Cardiac muscle cell (in vitro differentiated cells and primary cell): ENCODE measurements around the gene MAML3. TPM values are rescaled to one million over a fixed set of nuclear protein-coding genes. Genes with fewer than 3 reads are reported as not detected.

Experiments used
- DNase-seq, 2 donors: peaks; one replicate each; pipeline versions ENCODE4 v3.0.0 to v3.0.0-alpha.2; 2010 to 2017; ENCODE audit warnings: low read depth in 1 of 2, low spot score in 1 of 2
- H3K27ac ChIP-seq: fragments of 200-600 bp; sonication (generic); 2 replicates; pipeline ENCODE4 v1.5.1; 2016
- H3K27me3 ChIP-seq: fragments of 200-600 bp; sonication (generic); 2 replicates; pipeline ENCODE4 v1.6.0; 2016; ENCODE audit warnings: control low read depth
- H3K36me3 ChIP-seq: fragments of 200-600 bp; sonication (generic); 2 replicates; pipeline ENCODE4 v1.5.1; 2016; ENCODE audit warnings: control low read depth
- H3K4me1 ChIP-seq: fragments of 200-600 bp; sonication (generic); 2 replicates; pipeline ENCODE4 v1.8.1; 2017; ENCODE audit warnings: low read depth, mild to moderate bottlenecking, mixed run types
- H3K4me3 ChIP-seq: fragments of 200-600 bp; sonication (generic); 2 replicates; pipeline ENCODE4 v1.5.1; 2016; ENCODE audit warnings: mild to moderate bottlenecking
- H3K9me3 ChIP-seq: fragments of 200-600 bp; sonication (generic); 2 replicates; pipeline ENCODE4 v1.5.1; 2017; ENCODE audit warnings: low read depth, mild to moderate bottlenecking, control low read depth
- polyA plus RNA-seq: library from polyadenylated mRNA; unstranded; fragments of >200 nt; fragmentation: Nextera tagmentation; extraction: Ambion mirVana; gene quantifications from 2 replicates; pipeline ENCODE4 v1.2.1, GENCODE V29; 2016
- total RNA-seq: library from RNA; depleted of rRNA; stranded (reverse); fragments of >200 nt; gene quantifications from 2 replicates; pipeline ENCODE4 v1.2.3, GENCODE V29; 2016
- TF ChIP-seq, protein P1 (sequence below): IDR thresholded peaks from 2 replicates; pipeline ENCODE4 v1.5.1; 2012; ENCODE audit warnings: low read depth, mild to moderate bottlenecking, low read length

Gene MAML3
- total and polyA plus RNA-seq, 2 experiments from 2014 or later, result 7.8 to 22.8 TPM

DNA sequence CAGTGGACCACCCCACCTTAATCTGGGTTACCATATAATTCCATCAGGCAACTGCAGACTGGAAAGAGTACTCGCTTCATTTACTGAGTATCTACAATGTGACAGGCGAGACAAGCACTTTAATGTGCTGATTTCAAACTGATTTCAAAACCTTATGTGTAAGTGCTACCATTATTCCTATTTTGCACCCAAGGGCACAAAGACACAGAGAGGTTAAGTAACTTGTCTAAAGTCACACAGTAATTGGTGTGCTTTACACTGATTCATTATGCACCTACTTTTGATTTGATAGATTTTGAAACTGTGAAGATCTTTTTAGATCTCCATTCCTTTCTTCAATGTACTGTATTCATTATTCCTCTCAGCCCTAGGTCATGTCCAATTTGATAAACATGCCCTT lies 296.0 kb downstream of the MAML3 start:
- no peaks in the 10 kb centered on the region for H3K27me3 ChIP-seq
- peaks cover 27% of the 10 kb centered on the region for H3K4me1 ChIP-seq
- TF ChIP-seq, protein P1, sequence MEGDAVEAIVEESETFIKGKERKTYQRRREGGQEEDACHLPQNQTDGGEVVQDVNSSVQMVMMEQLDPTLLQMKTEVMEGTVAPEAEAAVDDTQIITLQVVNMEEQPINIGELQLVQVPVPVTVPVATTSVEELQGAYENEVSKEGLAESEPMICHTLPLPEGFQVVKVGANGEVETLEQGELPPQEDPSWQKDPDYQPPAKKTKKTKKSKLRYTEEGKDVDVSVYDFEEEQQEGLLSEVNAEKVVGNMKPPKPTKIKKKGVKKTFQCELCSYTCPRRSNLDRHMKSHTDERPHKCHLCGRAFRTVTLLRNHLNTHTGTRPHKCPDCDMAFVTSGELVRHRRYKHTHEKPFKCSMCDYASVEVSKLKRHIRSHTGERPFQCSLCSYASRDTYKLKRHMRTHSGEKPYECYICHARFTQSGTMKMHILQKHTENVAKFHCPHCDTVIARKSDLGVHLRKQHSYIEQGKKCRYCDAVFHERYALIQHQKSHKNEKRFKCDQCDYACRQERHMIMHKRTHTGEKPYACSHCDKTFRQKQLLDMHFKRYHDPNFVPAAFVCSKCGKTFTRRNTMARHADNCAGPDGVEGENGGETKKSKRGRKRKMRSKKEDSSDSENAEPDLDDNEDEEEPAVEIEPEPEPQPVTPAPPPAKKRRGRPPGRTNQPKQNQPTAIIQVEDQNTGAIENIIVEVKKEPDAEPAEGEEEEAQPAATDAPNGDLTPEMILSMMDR, result no peak
- DNase-seq, result no peak
- no peak overlapping the region for H3K4me3 ChIP-seq
- H3K27ac ChIP-seq, result no peak overlapping the region
- no peaks in the 10 kb centered on the region for H3K36me3 ChIP-seq
- no peaks in the 10 kb centered on the region for H3K9me3 ChIP-seq

GRCh38 chr4:139857021-139857420 lies 297.0 kb downstream of the MAML3 start:
- H3K4me3 ChIP-seq, result no peak overlapping the region
- H3K27me3 ChIP-seq, result no peaks in the 10 kb centered on the region
- H3K27ac ChIP-seq, result no peak overlapping the region
- no peak for DNase-seq
- H3K4me1 ChIP-seq, result peaks cover 33% of the 10 kb centered on the region
- no peaks in the 10 kb centered on the region for H3K9me3 ChIP-seq
- TF ChIP-seq, protein P1, result no peak
- H3K36me3 ChIP-seq, result no peaks in the 10 kb centered on the region

DNA sequence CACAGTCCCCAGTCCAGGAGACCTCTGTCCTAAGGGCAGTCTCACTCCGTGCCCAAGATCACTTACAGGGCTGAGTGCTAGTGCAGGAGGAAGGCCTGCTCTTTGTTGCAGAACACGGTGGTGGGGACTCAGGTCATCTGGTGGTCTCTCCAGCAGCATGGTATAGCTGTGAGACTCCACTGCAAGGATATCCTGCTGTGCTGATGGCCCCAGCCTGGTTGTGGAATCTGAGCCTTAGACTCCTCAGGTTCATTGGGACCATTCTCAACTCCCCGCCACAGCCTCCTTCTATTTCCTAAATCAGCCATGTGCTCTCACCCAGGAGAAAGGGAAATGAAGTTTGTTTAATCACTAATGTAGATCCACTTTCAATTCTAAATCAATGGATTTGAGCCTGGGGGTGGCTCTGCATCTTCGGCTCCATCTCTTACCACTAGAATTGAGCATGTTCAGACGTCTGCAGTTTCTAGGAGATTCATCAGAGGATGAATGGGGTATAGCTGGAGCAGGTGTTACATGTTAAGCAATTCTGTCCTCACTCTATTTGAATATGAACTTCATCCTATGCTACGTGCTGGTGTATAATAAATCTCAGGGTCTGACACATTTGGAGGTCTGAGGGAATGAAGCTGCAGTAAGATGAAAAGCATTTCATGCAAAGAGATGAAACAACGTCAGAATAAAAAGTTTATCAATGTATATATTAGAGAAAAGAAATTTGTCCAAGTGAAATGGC lies 299.1 kb downstream of the MAML3 start:
- Histone ChIP-seq H3K4me3 (no peak overlapping the region), H3K9me3 (no peaks in the 10 kb centered on the region), H3K27me3 (no peaks in the 10 kb centered on the region), H3K27ac (no peak overlapping the region), H3K4me1 (peaks cover 33% of the 10 kb centered on the region), H3K36me3 (no peaks in the 10 kb centered on the region)
- TF ChIP-seq, protein P1, result no peak
- no peak for DNase-seq

DNA sequence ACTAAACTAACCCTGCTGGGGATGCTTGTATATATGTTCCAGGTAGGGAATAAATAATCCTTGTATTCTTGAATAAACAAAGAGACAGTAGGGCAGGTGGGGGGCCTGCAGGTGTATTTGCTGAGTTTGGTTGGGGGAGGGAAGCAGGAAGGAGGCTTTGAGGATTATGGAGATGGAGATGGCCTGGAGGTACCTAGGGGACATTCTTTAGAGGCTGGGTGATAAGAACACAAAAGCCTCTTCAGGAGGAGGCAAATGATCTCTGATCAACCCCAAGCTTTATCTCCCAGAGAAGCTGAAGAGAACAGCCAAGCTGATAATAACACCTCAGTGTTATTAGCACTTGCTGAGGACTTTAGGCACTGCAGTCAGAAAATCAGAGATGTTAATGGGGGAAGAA lies 300.7 kb downstream of the MAML3 start:
- no peaks in the 10 kb centered on the region for H3K9me3 ChIP-seq
- TF ChIP-seq, protein P1, result no peak
- H3K27me3 ChIP-seq, result no peaks in the 10 kb centered on the region
- H3K36me3 ChIP-seq, result no peaks in the 10 kb centered on the region
- no peak for DNase-seq
- peaks cover 42% of the 10 kb centered on the region for H3K4me1 ChIP-seq
- H3K4me3 ChIP-seq, result no peak overlapping the region
- no peak overlapping the region for H3K27ac ChIP-seq

GRCh38 chr4:139852612-139853269 lies 301.2 kb downstream of the MAML3 start:
- TF ChIP-seq, protein P1, result no peak
- no peaks in the 10 kb centered on the region for H3K27me3 ChIP-seq
- H3K4me3 ChIP-seq, result no peak overlapping the region
- no peak for DNase-seq
- H3K36me3 ChIP-seq, result no peaks in the 10 kb centered on the region
- no peaks in the 10 kb centered on the region for H3K9me3 ChIP-seq
- peaks cover 44% of the 10 kb centered on the region for H3K4me1 ChIP-seq
- H3K27ac ChIP-seq, result no peak overlapping the region
